Activated CD8-positive, alpha-beta memory T cell treated with anti-CD3 and anti-CD28 coated beads for 1 hour (primary cell): ENCODE measurements around the gene GRID2.

Experiments used
- DNase-seq, 2 donors: peaks; one replicate each; pipeline ENCODE4 v3.0.0-alpha.2; 2020; ENCODE audit warnings: low read depth in 1 of 2; ENCODE audit errors: extremely low read depth in 1 of 2

Gene GRID2

DNA sequence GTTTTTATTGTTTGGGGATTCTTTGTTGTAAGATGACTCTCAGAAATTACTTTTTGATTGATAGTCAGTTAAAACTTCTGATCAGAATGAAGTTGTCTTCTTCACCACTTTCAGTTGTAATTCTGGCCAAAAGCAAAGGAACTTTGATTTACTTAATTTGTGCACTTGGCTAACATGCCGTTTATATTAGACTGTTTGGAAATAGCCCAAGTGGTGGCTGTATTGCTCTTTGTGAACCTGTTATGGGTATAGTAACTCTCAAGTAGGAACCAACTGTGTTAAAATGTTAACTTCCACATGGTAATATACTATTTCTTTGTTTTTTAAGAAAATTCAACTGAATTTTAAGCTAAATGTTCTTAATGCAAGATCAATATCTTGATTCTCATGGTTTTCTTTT, 581.9 kb downstream of the GRID2 start:
- DNase-seq = no peak

DNA sequence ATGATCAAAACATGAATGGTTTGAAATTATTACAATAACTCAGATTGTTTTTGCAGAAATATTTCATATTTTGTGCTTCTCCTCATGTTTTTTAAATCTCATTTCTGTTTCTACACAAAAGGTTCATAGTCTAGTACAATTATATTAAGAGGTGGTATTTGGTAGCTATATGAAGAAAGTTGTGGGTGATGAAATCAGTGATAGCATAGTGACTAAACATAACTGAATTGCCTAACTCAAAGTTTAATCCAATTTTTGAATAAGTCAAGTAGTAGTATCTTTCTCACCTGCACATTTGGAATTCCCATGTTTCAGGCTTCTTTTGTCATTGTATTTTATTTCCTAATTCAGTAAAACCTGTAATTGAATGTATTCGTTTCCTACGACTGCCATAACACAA, 648.7 kb downstream of the GRID2 start:
- DNase-seq = no peak

DNA sequence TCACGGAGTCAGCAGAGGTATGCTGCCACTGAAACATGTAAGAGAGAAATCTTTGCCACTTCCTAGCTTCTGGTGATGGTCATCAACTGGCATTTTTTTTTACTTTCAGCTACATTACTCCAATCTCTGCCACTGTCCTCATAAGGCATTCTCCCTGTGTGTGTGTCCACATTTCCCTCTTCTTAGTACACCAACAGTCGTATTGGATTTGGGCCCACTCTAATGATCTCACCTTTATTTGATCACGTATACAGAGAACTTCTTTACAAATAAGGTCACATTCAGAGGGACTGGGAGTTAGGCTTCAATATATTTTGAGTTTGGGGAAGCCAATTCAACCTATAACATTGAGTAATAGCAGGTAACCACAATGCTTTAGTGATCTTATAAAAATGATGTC, 649.1 kb downstream of the GRID2 start:
- DNase-seq = no peak

DNA sequence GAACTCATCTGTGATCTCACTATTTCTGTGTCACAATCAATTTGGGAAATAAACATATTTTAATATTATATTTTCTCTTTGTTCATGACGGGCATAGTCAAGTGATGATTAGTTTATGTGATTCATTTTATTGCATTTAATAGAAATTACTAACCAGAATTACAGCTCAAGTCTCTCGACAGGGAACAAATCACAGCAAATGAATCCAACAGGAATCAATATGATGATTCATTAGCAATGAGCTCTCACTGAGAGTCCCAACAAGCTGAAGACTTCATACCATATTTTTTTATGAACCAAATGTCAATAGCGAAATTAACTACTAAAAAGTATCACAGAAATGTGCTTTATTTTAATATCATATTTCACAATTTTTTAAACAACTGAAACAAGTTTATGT, 649.7 kb downstream of the GRID2 start:
- no peak for DNase-seq

DNA sequence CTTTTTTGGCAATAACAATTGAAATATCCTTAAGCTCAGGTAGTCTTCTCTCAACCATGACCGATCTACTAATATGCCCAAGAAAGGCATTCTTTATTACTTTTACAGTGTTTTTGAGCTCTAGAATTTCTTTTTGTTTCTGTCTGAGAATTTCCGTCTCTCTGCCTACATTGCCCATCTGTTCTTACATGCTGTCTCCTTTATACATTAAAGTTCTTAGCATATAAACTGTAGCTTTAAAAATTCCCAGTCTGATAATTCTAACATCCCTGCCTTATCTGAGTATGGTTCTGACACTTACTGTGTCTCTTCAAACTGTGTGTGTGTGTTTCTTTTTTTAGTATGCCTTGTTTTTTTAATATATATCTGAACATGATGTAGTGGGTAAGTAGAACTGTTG, 658.1 kb downstream of the GRID2 start:
- DNase-seq = no peak

DNA sequence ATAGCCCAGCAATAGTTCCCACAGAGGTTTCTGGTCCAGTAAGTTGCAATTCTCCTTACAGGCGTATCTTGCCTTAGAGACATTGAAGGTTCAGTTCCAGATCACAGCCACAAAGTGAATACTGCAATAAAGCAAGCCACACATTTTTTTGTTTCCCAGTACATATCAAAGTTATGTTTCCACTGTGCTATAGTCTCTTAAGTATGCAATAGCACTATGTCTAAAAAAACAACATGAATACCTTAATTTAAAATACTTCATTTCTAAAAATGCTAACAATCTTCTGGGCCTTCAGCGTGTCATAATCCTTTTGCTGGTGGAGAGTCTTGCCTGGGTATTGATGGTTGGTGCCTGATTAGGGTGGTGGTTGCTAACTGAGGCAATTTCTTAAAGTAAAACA, 659.1 kb downstream of the GRID2 start:
- no peak for DNase-seq

DNA sequence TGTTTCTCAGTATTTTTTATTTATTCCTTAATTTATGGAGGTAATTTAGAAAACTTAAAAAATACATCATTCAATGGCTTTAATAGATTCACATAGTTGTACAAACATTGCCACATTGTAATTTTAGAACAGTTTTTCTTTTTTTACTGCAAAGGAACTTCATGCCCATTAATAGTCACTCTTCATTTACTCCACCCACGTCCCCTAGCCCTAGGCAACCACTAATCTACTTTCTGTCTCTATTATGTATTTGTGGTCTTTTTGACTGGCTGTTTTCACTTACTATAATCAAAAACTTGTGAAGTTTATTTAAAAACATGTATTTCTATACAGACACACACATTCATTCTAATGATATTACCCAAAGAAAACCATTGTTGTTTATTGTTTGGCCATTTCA, 664.8 kb downstream of the GRID2 start:
- no peak for DNase-seq

DNA sequence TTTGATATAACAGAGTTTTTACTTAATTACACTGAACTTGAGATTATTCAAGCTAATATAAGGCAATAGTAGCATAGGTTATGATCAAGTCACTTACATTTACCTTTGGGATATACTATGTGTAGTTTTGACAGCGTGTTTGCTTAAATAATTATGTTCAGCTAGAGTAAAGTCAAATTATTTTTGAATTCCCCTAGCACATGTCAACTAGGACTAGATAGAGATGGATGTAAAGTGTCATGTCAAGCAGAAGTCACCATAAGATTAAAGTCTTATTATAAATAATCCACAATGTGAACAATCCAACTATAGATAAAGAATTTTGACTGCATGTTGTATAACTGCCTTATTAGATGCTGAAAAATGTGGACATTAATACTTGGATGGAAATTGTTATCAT, 665.2 kb downstream of the GRID2 start:
- no peak for DNase-seq

DNA sequence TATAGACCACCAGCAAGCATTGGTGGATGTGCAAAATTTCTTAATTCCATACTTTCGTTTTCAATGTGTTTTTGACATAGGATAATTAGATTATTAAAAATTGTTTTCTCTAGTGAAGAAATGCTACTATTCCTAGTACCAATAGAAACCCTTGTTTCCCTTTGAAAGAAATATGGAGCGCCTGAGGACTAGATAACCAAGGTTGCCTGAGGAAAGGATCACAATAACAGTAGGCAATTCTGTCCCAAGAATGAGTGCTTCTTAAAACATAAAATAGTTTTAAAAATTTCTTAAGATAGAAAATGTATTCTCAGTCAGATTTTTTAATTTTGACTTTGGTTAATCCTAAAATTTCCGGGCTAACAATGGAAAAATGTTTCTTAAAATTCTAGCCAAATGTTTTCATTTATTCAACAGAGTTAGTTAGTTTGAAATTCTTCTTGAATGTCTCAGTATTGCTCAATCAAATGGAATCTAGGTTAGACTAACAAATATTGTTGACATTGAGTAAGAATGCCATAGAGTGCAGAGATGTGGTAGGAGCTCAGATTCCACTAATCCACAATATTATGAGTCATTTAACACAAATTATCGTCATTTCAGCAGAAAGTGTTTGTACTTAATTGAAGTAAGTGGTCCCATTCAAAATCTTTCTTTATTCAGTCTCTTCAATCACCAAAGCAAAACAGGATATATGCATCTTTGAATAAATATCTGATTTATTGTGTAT, 666.0 kb downstream of the GRID2 start:
- DNase-seq = no peak

DNA sequence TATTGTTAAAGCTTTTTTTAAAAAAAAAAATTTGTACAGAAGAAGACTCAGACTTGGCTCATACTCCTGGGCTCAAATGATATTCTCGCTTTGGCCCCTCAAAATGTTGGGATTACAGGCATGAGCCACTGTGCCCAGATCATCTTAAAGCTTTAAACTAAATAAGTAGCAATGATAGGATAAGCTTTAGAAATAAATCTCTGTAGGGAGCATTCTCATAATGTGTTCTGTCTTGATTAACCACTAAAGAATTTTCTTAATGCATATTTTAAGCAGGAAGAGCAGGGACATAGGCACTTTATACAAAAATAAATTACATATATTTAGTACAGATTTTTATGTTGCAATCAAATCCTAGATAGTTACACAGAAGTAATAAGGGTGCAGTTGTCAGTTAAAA, 667.2 kb downstream of the GRID2 start:
- no peak for DNase-seq

DNA sequence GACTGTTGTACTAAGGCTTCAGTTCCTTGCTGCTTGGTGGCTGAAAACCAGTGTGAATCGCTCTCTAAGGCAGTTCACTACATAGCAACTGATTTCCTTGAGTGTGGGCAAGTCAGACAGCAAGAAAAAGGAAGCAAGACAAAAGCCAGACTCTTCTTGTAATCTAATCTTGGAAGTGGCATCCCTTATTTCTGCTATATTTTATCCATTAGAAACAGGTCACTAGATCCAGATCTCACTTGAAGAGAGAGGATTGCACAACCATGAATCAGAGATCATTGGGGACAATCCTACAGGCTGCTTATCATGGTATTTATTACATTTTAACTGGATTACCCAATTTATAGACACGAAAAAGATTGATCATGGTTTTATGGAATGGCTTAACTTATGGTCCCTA, 684.5 kb downstream of the GRID2 start:
- no peak for DNase-seq

DNA sequence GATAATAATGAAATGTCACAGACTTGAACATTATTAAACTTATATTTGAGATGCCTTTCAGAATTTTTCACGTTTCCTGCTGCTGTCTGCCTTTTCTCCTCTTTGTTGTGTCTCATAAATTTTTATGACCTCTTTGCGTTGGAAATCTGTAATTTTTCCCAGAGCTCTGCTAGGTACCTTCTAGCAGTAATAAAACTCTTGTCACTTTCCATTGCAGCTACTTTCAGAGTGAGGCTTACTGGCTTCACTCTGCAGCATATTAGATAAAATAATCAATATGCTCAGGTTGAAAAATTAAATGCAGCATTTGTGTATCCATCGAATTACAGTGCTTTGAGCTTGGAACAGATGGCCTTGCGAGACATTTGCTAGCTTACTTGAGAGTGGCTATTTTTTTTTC, 689.0 kb downstream of the GRID2 start:
- no peak for DNase-seq

DNA sequence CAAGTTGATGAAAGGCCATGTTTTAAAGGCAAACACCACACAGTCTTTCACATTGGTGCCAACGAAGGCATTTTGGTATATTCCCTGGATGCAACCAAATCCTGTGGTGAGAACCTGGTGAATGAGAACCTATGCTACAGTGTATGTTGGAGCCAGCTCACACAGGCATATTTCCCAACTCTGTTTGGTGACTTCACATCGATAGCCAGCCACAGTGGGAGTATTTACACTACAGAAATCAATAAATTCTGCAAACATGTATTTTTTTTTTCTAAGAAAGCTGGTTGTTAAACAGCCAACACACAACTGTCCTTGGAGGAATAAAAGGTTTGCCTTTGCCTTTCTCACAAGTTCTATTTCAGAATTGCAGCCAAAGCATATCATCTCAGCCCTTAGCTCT, 691.0 kb downstream of the GRID2 start:
- no peak for DNase-seq

DNA sequence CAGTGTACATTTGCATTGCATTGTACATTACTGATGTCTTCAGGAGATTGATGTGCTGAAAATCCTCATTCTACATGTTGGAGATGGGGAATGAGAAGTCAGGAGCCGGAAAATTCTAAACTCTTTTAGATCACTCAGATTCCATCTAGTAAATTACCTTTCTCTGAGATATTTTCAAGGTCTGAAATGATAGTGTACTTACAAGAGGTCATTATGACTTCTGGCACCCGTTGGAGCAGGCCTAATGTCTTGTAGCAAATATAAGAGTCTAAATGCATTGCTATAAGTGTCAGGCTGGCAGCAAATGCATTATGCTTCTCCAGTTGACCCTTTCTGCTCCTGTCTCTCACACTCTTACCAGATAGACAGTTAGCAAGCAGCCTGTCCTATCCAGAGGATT, 692.8 kb downstream of the GRID2 start:
- DNase-seq = no peak

DNA sequence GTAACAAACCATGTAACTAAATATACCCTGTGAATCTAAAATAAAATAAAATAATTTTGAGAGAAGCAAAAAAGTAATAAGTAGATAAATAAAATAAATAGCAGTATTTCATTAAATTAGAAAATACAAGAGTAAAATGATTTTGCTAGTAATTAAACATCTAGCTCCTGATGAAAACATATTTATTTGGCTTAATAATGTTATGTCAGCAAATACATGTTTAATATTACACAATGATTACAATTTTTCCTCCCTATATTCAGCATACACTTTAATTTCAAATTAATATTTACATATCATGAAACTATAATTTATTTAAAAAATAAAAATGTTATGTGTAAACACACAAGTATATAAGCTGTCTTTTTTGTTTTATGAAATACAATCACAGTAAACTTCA, 697.1 kb downstream of the GRID2 start:
- DNase-seq = no peak

DNA sequence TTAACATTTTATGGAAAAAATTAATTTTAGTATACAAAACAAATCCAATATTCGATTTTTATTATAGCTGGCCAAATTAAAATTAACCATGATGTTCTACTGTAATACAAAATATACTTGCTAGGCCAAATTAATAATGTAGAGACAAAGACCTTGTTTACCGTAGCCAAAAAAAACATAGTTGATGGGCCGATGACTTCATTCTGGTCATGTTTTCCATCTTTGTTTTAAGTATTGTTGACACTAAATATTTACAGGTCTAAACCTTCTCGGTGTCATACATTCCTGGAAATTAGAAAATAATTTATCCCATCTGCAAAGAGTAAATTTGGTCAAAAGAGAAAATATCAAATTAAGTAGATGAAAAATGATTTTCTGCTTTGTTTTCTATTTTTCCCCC, 698.5 kb downstream of the GRID2 start:
- DNase-seq = no peak

DNA sequence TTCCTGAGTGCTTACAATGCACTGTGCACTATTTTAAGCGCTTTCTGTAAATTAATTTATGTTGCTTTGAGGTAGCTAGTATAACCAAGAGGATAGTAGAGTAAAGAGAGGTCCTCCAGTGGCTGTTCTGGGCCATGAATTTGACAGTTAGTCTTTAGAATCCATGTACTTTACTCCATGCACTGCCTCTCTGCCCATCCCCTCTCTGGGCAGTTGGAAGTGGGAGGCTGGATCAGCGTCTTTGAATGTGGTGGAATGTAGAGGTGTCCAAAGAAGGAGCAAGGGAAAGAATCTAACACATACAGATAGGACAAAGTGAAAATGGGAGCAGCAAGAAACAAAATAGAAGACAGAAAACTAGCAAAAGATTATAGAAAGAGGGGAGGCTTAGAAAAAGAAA, 712.6 kb downstream of the GRID2 start:
- no peak for DNase-seq

DNA sequence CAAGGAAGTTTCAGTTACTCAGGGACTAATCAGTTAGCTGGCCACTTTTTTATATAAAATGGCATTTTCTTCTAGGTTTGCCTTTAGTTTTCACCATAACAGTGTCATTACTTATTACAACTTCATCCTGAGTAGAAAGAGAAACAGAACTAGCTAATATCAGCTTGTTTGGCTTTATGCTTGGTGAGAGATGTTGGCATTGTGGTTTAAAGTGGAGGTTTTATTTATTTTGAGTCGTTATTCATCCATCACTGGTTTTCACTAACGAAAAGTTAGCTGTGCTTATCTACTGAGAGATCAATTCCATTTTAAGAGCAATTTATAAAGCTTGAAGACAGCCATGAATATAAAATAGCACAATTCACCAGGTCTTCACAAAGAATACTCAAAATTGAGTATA, 714.5 kb downstream of the GRID2 start:
- DNase-seq = no peak

DNA sequence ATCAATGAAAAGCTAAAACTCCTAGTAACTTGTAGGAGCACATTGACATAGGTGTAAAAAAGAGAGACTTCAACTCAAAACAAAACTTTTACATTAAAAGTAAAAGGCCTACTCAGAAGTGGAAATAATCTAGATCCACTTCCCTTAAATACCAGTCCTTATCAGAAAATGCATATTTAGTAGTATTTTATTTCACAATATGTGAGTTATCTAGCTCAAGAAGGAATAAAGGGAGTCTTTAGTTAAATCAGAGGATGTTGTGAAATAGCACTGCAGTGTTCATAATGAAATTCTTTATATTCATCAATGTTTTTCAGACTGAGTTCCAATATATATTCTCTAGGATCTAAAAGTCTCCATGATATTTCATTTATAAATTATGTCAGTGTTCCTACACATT, 715.0 kb downstream of the GRID2 start:
- DNase-seq = no peak

DNA sequence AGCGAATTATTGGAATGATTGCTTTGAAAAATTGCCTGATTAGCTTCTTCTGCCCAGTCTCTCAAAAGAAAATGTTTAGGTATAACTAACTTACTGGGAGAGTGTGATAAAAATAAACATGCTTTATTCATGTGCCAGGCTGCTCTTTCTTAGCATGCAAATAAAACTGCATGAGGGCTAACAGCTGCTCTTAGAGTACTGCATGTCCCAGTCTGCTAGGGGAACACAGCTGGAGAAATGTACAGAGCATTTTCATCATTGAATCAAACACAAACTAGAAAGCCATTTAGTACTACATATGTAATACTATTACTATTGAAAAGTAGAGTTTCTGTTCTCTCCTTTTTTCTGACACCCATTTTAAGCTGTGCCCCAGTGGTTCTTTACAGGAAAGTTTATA, 726.0 kb downstream of the GRID2 start:
- DNase-seq = no peak

DNA sequence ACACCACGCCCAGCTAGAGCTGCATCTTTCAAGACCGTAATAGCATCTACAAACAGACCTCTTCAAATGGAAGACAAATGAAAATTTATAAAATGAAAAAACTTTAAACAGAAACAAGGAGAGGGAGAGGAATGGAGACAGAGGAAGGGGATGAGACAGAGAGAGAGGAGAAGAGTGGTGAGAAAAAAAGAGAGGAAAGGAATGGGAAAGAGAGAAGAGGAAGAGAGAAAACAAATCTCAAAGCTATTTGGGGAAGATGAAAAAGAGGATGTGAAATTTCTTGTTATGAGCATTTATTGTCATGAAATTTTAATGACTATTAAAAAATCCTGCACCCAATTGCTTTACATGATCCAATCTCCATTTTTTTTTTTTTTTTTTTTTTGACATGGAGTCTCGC, 726.9 kb downstream of the GRID2 start:
- DNase-seq = no peak

DNA sequence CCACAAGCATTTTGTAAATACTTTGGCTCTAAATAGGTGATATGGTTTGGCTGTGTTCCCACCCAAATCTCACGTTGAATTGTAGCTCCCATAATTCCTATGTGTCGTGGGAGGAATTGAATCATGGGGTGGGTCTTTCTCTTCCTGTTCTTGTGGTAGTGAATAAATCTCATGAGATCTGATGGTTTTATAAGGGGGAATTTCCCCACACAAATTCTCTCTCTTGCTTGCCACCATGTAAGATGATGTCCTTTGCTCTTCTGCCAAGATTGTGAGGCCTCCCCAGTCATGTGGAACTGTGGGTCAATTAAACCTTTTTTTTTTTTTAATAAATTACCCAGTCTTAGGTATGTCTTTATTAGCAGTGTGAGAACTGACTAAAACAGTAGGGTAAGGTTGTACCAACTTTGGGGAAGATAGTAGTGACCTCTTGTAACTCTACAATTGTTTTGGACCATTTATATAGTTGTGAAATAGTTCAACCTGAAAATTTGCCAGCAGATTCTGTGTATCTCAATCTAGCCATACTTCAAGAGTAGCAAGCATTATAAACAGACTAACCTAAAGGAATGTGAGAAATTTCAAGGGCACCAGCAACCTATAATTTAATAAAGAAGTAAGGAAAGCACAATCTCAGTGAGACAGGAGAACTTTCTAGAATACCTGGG, 727.8 kb downstream of the GRID2 start:
- no peak for DNase-seq

DNA sequence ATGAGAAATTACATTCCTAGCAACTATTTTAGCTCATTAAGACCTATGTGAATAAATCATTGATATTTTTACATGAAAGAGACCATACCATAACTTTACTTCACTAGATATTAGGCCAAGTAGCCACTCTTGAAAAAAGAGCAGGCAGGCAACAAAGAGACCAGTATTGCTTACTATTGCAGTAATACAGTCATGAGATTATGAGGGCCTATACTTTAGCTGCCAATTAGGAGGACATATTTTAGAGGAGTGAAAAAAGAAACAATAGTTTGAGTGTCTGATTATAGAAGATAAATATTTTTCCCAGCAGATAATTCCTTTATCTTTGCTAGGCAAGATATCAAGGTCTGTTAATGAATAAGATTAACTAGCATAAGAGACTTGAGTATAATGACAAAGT, 739.0 kb downstream of the GRID2 start:
- no peak for DNase-seq
